GM19328 (cell line): ENCODE results near the gene GTF2A1.
"Not testable (repeated sequence)": the region's sequence is repeated elsewhere in the genome, so short reads cannot be mapped to it uniquely, and the experiment has no call there.

ENCODE experiments used
- ATAC-seq: cut with Tn5 transposase; IDR thresholded peaks from one replicate; pipeline ENCODE4 v1.9.1; 2021; ENCODE audit warnings: mild to moderate bottlenecking, moderate library complexity; ENCODE audit not compliant: unreplicated experiment

The GTF2A1 gene

DNA sequence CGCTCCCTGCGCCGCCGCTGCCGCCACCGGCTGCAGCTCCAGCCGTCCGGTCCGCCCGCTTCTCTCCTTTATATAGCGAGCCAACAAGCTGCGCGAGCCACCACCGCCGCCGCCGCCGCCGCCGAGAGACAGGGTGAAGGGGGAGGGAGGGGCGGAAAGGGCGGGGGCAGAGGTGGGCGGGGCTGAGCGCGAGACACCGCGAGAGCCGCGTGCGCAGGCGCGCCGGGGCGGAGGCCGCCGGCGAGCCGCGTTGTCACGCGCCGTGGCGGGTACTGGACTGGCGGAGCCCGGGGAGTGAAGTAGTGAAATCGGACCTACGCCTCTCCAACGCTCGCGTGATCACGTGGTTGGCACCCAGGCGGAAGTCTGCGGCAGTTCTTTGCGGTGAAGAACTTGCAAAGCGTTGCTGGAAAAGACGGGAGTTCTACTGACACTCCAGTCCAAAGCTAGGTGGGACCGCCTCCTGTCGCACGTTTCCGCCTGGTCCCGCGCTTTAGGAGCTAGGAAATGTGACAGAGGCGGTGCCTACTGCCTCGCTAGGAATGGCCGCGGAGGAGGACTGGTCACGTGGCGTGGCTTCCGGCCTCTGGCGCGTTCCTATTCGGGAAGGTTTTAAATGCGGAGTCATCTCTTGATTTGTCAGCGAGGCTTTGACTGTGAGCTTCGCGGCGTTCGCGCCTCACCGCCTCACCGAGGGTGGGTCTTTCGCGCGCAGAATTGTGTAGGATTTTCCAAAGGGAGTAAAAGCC is at the start of gene GTF2A1:
TSS of gene GTF2A1 (minus strand) at position 130 of the 749 bp plus-strand sequence. CDS start 441 bp downstream, outside the sequence.
- peak; percentile 69 for ATAC-seq

DNA sequence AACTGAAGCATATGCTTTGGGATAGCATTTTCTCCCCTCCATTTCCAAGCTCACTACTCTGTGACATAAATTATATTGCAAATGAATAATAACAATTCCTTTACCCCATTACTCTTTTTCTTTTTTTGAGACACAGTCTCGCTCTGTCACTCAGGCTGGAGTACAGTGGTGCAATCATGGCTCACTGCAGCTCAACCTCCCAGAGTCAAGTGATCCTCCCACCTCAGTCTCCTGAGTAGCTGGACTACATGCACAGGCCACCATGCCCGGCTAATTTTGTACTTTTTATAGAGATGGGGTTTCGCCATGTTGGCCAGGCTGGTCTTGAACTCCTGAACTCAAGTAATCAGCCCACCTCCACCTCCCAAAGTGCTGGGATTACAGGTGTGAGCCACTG is 49.2 kb upstream of the GTF2A1 start:
- ATAC-seq: no peak

DNA sequence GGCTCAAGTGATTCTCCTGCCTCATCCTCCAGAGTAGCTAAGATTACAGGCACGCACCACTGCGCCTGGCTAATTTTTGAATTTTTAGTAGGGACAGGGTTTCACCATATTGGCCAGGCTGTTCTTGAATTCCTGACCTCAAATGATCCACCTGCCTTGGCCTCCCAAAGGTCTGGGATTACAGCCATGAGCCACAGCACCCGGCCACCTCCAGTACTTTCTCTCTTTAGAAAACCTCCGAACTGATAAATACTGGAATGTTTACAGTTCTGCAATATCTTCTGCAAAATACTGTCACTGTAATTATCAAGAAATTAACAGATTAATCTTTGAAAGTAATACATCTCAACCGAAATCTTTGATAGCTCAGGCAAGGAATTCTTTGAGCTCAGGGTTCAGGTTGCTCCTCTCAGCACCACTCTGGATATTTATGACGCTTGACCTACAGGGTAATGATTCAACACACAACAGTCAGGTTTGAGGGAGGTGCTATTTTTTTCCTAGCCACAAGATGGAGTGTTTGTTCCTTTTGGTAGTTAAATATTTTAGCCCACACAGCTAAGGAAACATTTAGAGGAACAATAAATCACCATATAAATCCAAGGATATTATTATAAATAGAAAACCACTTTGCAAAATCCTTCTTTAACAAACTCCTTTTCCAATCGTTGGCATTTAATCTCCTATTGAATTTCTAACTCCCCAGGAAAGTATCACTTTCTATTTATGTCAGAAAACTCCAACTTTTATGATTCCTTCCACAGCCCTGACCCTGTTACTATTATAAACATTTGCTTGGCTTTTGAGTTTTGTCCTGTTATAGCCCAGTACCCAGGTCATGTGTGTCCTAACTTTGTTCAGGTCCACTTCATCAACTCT is 48.6 kb upstream of the GTF2A1 start:
- peak; percentile 70 for ATAC-seq

DNA sequence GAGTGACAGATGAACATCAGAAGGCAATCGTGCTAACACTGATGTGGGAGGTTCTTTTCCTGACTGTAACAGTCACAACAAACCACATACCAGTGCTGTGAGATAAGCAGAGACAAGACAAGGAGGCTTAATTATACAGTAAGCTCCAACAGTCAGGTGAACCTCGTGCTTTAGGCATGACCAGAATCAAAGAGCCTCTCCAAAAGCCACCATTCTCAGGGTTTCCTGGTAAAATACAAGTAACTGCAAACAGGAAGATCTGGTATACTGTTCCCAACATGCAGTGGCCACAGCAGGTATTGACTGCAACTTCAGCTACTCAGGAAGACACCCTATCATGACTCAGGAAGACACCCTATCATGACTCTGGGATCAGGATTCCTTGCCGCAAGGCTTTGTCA is 47.3 kb upstream of the GTF2A1 start:
- ATAC-seq: no peak

DNA sequence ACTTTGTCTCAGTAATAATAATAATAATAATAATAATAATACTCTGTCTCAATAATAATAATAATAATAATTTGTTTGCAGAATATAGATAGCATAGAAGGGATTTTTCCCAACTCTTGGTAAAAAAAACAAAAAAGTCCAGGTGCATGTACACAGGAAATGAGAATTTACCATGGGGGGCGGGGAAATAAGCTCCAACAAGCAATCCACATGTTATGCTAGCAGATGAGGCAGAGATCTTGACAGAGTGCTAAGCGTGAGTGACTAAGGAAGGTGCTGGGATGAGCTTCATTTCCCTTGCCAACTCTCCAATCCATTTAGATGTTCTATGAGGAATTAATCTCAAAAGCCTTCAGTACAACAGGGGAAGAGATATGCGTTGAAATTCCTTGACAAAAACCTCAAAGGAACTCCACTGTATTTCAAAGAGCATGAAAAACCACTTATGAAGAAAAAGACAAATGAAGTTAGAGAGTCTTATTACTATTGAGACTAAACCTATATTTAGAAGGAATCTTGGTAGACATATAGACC is 44.9 kb upstream of the GTF2A1 start:
- ATAC-seq: no peak

DNA sequence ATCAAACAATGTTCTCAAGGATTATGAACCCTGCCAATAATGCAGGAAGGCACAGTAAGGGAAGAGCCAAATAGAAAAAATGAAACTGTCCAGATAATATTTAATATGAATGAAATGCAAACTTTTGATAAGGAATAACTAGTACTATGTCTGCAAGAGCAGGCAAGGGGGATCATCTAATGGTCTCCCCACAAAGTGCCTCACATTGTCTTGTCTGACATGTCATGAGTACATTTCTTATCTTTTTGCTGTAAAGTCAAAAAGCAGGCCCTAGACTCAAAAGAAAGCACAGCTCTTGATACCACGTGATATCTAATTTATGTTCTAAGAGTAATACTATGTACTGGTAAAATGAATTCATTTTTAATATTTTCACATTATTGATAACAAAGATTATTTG is 43.9 kb upstream of the GTF2A1 start:
- ATAC-seq: no peak

DNA sequence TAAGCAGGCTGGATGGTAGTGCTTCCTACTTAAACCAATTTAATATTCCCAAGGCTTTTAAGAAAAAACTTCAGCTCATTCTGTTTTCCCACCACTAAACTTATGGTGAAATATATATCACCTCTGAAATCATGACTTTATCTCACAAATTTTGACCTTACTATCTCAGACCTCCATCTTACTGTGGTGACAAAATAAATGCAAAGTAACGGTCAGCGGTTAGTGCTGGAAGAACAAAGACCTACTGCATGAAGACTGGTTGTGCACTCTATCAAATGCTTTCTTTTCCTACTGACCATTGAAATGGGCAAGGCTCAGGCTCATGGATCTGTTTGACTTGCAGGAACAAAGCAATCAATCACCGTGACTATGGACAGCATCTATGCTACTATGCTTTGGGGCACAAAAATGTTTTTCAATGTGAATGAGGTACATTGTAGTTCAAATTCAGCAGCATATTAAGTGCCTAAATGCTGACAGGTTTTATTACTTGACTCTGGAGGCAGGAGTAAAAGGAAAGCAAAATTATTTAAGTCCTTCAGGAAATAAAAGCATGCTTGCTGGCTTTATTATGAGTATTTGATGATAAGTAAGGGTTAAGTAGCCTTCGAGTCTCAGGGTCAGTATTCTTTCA is 43.1 kb upstream of the GTF2A1 start:
- ATAC-seq: no peak

DNA sequence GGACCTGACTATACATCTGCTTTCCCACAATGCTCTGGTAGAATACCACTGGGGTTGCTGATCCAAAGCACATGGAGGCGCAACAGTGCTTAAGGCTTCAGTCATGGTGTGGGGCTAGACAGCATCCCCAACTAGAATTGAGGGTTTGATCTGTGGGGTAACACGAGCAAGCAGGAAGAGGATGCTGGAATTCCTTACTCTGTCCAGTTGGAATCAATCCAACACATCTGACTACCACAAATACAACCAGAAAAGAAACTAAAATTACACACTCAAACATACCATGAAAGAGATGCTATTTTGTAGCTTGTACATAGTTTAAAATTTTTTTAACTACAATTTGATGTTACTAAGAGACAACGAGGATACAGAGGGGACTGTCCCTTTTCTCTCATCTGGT is 40.4 kb upstream of the GTF2A1 start:
- ATAC-seq: no peak

DNA sequence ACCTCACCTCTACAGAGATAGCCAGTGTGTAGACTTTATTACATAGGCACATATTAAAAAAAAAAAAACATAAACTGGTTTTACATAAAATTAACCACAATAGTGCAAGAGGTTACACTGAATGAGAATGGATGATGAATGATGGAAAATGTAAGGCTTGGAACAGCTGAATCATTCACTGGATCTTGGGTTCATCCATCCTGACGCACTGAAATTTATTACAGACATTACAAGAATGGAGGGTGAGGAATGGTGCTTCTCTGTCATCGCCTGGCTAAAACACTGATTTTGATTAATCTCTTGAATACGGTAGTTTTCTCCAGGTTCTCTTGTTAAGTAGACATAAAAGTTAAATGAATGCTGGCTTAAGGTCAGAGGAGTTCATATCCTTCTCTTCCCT is 40.0 kb upstream of the GTF2A1 start:
- no peak for ATAC-seq

DNA sequence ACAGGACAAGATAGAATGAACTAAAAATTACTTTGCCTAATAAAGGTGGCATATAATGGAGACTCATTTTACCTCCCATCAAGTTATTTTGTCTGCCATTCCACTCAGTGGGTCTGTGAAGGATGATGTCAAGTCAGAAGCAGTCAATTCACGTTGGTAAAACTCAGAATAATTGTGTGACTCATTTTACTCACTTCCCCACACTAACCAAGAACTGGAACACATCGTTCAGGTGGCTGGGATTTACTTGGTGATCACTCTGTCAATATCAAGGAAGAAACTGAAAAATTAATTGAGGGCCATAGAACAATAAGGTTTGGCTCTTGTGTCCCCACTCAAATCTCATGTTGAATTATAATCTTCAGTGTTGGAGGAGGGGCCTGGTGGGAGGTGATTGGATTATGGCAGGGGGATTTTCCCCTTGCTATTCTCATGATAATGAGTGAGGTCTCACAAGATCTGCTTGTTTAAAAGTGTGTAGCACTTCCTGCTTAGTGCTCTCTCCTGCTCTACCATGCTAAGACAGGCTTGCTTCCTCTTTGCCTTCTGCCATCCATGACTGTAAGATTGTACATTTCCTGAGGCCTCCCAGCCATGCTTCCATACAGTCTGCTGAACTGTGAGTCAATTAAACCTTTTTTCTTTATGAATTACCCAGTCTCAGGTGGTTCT is 35.7 kb upstream of the GTF2A1 start:
- peak; percentile 66 for ATAC-seq

DNA sequence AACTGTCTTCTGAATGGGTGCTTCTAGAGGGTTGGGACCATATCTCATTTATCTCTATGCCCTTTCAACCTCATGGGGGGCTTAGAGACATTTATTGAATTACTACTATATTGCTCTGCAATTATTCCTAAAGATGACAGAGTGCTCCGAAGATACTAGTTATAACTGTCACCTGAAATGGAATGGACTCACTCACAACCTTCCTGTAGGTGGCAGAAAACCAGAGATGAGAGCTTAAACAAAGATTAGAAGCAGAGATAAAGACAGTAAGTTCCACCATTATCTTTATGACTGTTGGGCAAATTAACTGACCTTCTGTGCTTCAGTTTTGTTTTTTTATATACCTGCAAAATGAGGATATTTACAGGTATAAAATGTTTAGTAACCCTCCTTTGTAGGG is 31.5 kb upstream of the GTF2A1 start:
- no peak for ATAC-seq

DNA sequence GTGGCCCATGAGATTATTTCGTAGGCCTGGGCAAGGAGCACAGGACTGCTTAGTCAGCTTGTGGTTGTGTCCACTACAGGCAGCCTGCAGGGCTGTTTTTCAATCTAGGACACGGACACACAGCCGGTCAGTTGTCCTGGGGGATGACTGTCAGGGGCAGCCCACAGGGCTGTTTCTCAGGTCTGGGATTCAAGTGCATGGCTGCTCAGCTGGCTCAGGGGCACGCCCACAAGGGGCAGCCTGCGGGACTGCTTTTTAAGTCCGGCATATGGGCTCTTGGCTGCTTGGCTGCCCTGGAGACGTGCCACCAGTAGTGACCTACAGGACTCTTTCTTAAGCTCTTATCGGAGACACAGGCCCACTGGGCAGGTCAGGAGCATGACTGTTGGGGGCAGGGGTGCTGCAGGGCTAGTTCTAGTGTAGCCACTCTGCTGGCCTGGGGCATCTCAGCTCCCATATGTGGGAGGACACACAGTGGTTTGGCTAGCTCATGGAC is 26.6 kb upstream of the GTF2A1 start:
- ATAC-seq: no peak

DNA sequence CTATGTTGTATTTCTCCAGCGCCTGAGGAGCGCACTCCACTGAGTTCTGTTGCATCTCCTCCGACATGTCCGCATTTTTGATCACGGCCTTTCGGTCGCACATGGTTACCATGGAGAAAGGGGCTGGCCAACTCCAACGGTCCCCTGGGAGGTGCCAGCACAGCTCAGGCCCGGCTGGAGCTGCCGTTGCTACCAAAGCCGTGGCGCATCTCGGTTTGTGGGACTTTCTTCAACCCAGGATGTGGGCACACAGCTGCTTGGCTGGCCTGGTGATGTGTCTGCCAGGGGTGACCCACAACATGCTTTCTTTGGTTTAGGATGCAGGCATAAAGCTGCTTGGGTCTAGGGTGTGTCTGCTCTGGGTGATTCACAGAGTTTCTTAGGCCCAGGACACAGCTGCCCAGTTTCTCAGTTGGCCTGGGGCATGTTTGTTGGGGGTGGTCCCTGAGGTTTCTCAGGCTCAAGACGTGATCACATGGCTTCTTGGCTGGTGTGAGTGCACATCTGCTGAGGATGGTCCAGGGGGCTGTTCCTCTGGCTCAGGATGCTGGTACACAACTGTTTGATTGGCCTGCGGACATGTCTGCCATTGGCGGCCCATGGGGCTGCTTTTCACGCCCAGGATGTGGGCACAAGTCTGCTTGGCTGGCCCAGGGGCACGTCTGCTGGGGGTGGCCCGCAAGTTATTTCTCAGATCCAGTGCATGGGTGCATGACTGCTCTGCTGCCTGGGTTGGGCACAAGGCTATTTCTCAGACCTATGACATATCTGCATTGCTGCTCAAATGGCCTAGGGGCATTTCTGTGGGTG is 25.9 kb upstream of the GTF2A1 start:
- ATAC-seq: no peak

DNA sequence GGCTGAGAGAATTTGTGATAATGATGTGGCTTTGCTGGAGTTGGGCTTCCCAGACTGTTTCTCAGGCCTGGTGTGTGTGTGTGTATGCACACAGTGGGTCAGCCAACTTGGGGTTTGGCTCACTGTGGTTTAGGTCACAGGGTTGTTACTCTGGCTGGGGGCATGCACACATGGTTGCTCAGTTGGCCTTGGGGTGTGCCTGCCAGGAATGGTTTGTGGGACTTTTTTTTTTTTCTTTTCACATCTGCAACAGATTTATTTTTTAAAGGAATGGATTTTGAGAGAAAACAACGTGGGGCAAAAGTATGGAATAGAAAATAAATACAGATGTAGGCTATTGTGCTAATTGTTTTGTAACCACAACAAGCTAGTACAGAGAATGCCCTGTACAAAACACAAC is 25.0 kb upstream of the GTF2A1 start:
- no peak for ATAC-seq

DNA sequence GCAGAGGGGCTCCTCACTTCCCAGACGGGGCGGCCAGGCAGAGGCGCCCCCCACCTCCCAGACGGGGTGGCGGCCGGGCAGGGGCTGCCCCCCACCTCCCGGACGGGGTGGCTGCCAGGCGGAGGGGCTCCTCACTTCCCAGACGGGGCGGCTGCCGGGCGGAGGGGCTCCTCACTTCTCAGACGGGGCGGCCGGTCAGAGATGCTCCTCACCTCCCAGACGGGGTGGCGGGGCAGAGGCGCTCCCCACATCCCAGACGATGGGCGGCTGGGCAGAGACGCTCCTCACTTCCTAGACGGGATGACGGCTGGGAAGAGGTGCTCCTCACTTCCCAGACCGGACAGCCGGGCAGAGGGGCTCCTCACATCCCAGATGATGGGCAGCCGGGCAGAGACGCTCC is 23.7 kb upstream of the GTF2A1 start:
- ATAC-seq: not testable (repeated sequence)

DNA sequence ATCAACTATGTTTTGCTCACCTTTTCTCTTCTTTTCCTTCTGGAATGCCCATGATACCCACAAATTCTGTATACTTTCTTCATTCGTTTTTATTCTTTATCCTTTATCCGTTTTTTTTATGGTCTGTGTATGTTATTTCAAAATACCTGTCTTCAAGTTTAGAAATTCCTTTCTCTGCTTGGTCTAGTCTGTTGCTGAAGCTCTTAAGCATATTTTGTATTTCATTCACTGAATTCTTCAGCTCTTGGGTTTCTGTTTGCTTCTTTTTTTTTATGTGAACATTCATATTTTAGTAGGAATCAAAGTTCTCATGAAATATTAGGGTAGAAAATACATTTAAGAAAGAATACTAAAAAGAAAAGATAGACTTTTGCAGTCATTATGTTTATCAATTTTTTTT is 22.7 kb upstream of the GTF2A1 start:
- no peak for ATAC-seq

DNA sequence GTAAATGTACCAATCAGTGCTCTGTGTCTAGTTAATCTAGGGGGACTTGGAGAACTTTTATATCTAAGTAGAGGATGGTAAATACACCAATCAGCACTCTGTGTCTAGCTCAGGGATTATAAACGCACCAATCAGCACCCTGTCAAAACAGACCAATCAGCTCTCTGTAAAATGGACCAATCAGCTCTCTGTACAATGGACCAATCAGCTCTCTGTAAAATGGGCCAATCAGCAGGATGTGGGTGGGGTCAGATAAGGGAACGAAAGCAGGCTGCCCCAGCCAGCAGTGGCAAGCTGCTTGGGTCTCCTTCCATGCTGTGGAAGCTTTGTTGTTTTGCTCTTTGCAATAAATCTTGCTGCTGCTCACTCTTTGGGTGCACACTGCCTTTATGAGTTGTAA is 16.1 kb upstream of the GTF2A1 start:
- ATAC-seq: not testable (repeated sequence)

DNA sequence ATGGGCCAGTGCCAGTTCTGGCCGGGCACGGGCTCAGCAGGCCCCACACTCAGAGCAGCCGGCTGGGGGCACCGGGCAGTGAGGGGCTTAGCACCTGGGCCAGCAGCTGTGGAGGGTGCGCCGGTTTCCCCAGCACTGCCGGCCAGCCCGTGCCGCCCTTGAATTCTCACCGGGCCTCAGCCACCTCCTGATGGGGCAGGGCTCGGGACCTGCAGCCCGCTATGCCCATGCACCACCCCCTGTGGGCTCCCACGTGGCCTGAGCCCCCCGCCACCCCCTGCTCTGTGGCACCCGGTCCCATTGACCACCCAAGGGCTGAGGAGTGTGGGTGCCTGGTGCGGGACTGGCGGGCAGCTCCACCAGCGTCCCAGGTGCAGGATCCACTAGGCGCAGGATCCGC is 15.4 kb upstream of the GTF2A1 start:
- ATAC-seq: no peak

DNA sequence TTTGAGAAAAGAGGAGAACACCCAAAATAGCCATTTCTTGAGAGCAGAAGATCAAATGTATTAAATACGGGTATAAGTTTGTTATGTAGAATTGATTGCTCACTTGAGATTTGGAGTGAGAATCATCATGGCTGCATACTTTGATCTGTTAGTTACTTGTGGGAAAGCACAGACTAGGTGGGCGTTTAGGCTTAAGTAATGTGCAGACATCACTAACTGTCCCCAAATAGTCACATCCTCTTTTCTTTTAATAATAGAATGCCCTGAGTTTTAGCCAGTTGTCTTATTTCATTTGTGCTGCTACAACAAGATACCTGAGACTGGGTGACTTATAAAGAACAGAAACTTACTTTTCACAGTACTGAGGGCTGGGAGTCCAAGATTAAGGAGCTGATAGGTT is 14.3 kb upstream of the GTF2A1 start:
- ATAC-seq: peak; percentile 74

DNA sequence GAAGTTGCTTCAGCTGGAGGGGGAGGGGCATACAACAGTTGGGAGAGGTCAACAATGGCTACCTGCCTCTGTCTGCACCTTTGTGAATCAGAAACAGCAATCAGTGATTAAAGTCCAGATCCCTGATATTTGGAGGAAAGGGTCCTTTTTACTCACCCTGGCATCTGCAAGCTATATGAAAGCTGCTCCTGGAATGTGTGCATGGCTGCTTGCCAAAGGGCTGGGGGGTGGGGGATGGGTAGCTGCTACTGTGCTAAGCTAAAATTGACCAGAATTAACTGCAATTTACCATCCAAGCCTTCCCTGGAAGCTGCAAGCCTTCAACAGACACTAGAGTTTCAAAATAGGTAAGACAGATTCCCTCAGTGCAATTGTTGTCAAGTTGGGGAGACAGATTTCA is 13.5 kb upstream of the GTF2A1 start:
- no peak for ATAC-seq
